GM06990 (cell line): ENCODE measurements around the gene ADGRA1.

Experiments used
- DNase-seq: peaks from one replicate; pipeline ENCODE4 v3.0.0-alpha.2; 2011; ENCODE audit not compliant: insufficient read length; ENCODE audit errors: extremely low read depth
- H3K27me3 ChIP-seq: replicated peaks from 2 replicates; pipeline ENCODE4 v1.6.0; 2011; ENCODE audit warnings: low read length; ENCODE audit not compliant: control insufficient read depth, insufficient read depth
- H3K36me3 ChIP-seq: 2 replicates; pipeline ENCODE4 v1.5.1; 2011; ENCODE audit warnings: low read length; ENCODE audit not compliant: control insufficient read depth, insufficient read depth
- H3K4me3 ChIP-seq: replicated peaks from 2 replicates; pipeline ENCODE4 v1.5.1; 2011; ENCODE audit warnings: low read depth, mild to moderate bottlenecking, control low read depth, low read length
- TF ChIP-seq, protein P1 (sequence below): IDR thresholded peaks from 2 replicates; pipeline ENCODE4 v1.5.1; 2011; ENCODE audit warnings: low read length, control low read depth, mild to moderate bottlenecking, inconsistent platforms; ENCODE audit not compliant: insufficient read depth, poor library complexity, severe bottlenecking

The ADGRA1 gene

DNA sequence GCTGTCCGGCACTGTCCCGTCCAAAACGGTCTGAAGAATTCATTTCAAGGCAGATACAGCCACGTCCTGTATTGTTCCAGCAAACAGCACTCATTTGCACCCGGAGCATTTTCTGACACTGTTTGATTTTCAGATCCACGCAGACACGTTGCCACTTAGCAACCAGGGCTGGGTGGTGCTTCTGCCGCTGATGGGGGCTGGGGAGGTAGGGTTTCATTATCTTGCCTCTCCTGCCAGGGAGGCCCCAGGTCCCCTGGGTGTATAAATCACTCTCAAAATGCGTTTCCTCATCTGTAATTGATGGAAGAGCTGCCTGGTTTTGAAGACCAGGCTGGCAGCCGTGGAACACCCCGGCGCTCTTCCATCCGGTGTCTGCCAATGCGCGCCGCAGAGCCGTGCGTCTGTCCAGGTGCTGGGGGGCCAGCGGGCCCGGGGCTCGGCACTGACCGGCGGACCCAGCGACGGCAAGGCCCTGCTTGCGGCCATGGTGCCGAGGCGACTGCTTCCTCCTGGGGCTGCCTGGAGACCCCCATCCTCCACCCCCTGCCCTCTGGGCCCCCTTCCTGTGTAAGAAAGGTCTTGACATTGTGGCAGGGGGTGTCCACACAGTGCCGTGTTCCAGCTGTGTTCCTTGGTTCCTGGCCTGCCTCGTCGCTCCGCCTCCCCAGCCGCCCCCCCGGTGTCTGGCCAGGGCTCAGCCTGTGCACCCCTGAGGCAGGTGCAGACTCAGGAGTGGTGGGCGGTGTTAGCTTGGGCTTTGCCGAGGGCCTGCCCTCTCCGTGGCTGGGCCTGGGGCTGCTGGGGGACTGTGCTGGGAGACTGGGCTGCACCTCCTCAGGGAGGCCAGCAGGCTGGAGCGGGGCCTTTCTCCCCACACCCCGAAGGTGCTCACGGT lies 16.6 kb downstream of the ADGRA1 start:
- H3K36me3 ChIP-seq, result no peaks in the 10 kb centered on the region
- DNase-seq, result no peak

DNA sequence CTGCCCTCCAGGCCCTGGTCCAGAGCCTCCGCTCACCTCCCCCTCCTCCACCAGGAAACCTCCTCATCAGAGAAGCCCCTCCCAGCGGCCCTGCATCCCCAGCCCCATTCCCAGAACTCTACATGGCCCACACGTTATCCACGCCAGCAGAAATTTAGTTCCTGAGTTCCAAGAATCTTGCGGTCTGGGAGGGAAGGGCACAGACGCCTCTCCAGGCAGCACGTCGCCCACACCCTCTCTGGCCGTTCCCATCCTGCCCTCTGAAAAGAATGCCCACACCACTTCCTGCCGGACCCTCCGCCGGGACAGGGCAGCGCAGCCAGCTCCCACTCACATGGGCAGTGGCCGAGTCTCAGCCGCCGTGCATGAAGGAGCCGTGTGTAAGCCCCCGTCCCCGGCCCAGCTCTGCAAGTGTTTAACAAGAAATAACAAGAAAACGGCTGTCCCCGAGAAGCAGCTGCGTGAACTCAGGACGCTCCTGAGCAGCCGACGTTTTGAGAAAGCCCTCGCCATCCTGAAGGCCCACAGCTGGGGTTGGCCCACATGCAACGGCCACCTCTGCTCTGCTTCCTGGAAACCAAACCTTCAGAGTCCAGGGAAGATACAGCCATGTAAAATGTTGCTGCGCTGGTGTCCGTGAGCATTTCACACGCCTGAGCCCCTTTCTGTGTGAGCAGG lies 17.4 kb downstream of the ADGRA1 start:
- DNase-seq, result no peak
- Histone ChIP-seq H3K27me3 (no peaks in the 10 kb centered on the region), H3K4me3 (no peak overlapping the region), H3K36me3 (no peaks in the 10 kb centered on the region)
- TF ChIP-seq, protein P1, sequence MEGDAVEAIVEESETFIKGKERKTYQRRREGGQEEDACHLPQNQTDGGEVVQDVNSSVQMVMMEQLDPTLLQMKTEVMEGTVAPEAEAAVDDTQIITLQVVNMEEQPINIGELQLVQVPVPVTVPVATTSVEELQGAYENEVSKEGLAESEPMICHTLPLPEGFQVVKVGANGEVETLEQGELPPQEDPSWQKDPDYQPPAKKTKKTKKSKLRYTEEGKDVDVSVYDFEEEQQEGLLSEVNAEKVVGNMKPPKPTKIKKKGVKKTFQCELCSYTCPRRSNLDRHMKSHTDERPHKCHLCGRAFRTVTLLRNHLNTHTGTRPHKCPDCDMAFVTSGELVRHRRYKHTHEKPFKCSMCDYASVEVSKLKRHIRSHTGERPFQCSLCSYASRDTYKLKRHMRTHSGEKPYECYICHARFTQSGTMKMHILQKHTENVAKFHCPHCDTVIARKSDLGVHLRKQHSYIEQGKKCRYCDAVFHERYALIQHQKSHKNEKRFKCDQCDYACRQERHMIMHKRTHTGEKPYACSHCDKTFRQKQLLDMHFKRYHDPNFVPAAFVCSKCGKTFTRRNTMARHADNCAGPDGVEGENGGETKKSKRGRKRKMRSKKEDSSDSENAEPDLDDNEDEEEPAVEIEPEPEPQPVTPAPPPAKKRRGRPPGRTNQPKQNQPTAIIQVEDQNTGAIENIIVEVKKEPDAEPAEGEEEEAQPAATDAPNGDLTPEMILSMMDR, result no peak

More for the DNA sequence above, 16.6 kb downstream of the ADGRA1 start:
- TF ChIP-seq, protein P1, result no peak
- Histone ChIP-seq H3K27me3 (no peaks in the 10 kb centered on the region), H3K4me3 (no peak overlapping the region)

- Histone ChIP-seq H3K36me3 (no peaks in the 10 kb centered on the region), H3K4me3 (no peak overlapping the region), H3K27me3 (no peaks in the 10 kb centered on the region)
- TF ChIP-seq, protein P1, result no peak
- DNase-seq, result no peak
Observed at GRCh38 chr10:133105686-133106390, 18.1 kb downstream of the ADGRA1 start.

DNA sequence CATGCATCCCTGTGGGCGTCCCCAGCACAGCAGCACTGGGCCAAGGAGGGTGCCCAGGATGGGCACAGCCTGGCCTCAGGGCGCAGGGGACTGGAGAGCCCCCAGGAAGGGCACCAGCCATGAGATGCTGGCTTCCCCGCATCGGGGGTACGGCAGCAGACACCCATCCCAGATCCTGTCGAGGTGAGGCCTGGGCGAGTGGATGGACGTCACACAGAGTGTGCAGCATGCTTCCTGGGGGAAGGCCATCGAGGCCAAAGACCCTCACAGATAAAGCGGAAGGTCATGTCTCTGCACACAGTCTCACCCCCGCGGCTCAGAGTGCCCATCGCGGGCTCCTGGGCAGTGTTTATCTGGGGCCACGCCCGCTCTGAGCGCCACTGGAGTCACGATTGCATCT lies 18.8 kb downstream of the ADGRA1 start:
- no peak for DNase-seq
- Histone ChIP-seq H3K27me3 (no peaks in the 10 kb centered on the region), H3K4me3 (no peak overlapping the region), H3K36me3 (no peaks in the 10 kb centered on the region)
- TF ChIP-seq, protein P1, result no peak

GRCh38 chr10:133107442-133107841 lies 19.7 kb downstream of the ADGRA1 start:
- Histone ChIP-seq H3K27me3 (no peaks in the 10 kb centered on the region), H3K36me3 (no peaks in the 10 kb centered on the region), H3K4me3 (no peak overlapping the region)
- TF ChIP-seq, protein P1, result no peak
- DNase-seq, result no peak
